ENCODE measurements around the gene PPT1.

Gene PPT1

GRCh38 chr1:40040511-40041465 is 56.3 kb downstream of the PPT1 start, which contains the start of gene CAP1 (continued):
- TF ChIP-seq BCL6B (tag by site-specific recombination; IDR thresholded peaks at IDR 0.05) = no peak
- no peak for TF ChIP-seq ZNF19 (tag by site-specific recombination; IDR thresholded peaks at IDR 0.05; ENCODE audit: low read depth)
- TF ChIP-seq ZNF626 (tag by site-specific recombination; IDR thresholded peaks at IDR 0.05) = no peak; the same call in 1 of the 2 replicates
- TF ChIP-seq ZSCAN18 (tag by site-specific recombination; IDR thresholded peaks at IDR 0.05) = no peak
- TF ChIP-seq ZNF48 (tag by site-specific recombination; IDR thresholded peaks at IDR 0.05) = no peak
- peak; percentile 71 for TF ChIP-seq ZBTB48 (tag by site-specific recombination; IDR thresholded peaks at IDR 0.05)
- TF ChIP-seq ZBTB8A (tag by site-specific recombination; IDR thresholded peaks at IDR 0.05) = peak; percentile 18; the same call in 1 of the 2 replicates
- TF ChIP-seq ZNF837 (tag by site-specific recombination; IDR thresholded peaks at IDR 0.05) = no peak
- no peak; the same call in 1 of the 2 replicates for TF ChIP-seq ZNF518A (tag by site-specific recombination; conservative IDR thresholded peaks at IDR 0.05; ENCODE audit: low read depth)
- no peak for TF ChIP-seq ZNF223 (tag by site-specific recombination; IDR thresholded peaks at IDR 0.05)
- no peak for TF ChIP-seq ZNF645 (tag by site-specific recombination; IDR thresholded peaks at IDR 0.05)
- no peak for TF ChIP-seq MEIS1 (CRISPR knock-in tag; IDR thresholded peaks at IDR 0.05; ENCODE audit: borderline replicate concordance)
- no peak for TF ChIP-seq ZFHX2 (tag by site-specific recombination; conservative IDR thresholded peaks at IDR 0.05)
- peak; percentile 53 for TF ChIP-seq ZXDB (tag by site-specific recombination; IDR thresholded peaks at IDR 0.05)
- TF ChIP-seq ZBTB1 (tag by site-specific recombination; IDR thresholded peaks at IDR 0.05) = no peak
- 0 out of 2 replicates have a peak, but pooled peaks have one; percentile 31 for TF ChIP-seq WT1 (tag by site-specific recombination; IDR thresholded peaks at IDR 0.05)
- TF ChIP-seq ZNF530 (tag by site-specific recombination; IDR thresholded peaks at IDR 0.05; ENCODE audit: low read depth) = no peak
- TF ChIP-seq SP2 (tag by site-specific recombination; IDR thresholded peaks at IDR 0.05) = peak; percentile 99
- TF ChIP-seq KLF9 (tag by site-specific recombination; IDR thresholded peaks at IDR 0.05; ENCODE audit: low read depth) = peak; percentile 91
- TF ChIP-seq ZNF16 (tag by site-specific recombination; IDR thresholded peaks at IDR 0.05; ENCODE audit: low read depth) = no peak
- no peak for TF ChIP-seq ZNF704 (tag by site-specific recombination; IDR thresholded peaks at IDR 0.05)
- no peak for TF ChIP-seq ZNF391 (tag by site-specific recombination; IDR thresholded peaks at IDR 0.05; ENCODE audit: borderline replicate concordance, low read depth)
- no peak for TF ChIP-seq ZNF670 (tag by site-specific recombination; IDR thresholded peaks at IDR 0.05; ENCODE audit: low read depth)
- no peak for TF ChIP-seq ZNF558 (tag by site-specific recombination; IDR thresholded peaks at IDR 0.05)
- no peak for TF ChIP-seq TRIM28 (IDR thresholded peaks at IDR 0.05; ENCODE audit: borderline replicate concordance, low read length)
- peak; percentile 37 for TF ChIP-seq CTCF (tag by site-specific recombination; IDR thresholded peaks at IDR 0.05)
- no peak for TF ChIP-seq BCL11B (tag by site-specific recombination; IDR thresholded peaks at IDR 0.05; ENCODE audit: low read depth)
- no peak for TF ChIP-seq ZNF560 (tag by site-specific recombination; IDR thresholded peaks at IDR 0.05; ENCODE audit: borderline replicate concordance)
